ENCODE data around the gene DOHH.

DNA sequence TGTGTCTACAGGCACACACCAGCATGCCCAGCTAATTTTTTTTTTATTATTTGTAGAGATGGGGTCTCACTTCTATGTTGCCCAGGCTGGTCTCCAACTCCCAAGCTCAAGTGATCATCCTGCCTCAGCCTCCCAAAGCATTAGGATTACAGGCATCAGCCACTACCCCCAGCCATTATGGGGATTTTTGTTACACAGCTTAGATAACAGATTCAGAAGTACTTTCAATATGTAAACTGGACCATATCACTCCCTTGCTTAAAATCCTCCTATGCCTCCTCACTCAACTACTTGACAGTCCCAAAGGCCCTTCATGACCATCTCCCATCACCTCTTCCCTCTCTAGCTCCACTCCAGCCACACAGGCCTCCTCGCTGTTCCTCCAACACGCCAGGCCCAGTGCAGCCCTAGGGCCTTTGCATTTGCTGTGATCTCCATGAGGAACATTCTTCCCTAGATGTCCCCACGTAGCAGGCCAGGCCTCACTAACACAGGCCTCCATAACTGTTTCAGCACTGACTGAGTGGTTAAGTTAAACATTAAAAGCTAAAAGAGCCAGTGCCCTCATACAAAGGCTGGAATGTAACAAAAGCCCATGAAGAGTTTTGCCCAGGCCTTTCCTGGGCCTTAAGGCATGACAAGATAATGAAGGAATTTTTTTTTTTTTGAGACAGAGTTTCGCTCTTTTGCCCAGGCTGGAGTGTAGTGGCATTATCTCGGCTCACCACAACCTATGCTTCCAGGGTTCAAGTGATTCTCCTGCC lies 2.5 kb downstream of the DOHH start:
- TF ChIP-seq, protein P1, sequence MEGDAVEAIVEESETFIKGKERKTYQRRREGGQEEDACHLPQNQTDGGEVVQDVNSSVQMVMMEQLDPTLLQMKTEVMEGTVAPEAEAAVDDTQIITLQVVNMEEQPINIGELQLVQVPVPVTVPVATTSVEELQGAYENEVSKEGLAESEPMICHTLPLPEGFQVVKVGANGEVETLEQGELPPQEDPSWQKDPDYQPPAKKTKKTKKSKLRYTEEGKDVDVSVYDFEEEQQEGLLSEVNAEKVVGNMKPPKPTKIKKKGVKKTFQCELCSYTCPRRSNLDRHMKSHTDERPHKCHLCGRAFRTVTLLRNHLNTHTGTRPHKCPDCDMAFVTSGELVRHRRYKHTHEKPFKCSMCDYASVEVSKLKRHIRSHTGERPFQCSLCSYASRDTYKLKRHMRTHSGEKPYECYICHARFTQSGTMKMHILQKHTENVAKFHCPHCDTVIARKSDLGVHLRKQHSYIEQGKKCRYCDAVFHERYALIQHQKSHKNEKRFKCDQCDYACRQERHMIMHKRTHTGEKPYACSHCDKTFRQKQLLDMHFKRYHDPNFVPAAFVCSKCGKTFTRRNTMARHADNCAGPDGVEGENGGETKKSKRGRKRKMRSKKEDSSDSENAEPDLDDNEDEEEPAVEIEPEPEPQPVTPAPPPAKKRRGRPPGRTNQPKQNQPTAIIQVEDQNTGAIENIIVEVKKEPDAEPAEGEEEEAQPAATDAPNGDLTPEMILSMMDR (IDR thresholded peaks at IDR 0.05) = no peak
- no peak for TF ChIP-seq POLR2A (IDR thresholded peaks at IDR 0.05)
